Dedifferentiated amniotic fluid mesenchymal stem cell (primary cell): ENCODE results near the gene GPC6.

ENCODE experiments used
- DNase-seq: peaks from one replicate; pipeline ENCODE4 v3.0.0-alpha.2; 2016; ENCODE audit errors: extremely low spot score

The GPC6 gene

DNA sequence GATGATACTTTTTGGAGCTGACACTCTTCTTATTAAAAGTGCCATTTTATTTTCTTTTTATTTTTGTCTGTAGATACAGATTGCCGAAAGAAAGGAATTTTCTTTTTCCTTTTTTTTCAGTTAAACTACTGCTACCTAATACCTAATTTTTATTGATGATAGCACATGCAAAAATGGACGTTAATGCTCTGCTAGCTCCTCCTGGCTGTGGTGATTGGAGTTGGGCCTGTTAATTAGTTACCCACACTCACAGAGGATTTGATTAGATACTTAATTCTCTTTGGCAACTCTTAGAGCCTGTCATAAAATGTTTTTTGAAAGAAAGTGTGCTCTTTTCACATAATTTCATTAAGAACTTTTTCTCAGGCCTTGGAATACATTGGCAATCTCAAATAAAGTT, 886.1 kb downstream of the GPC6 start:
- DNase-seq = no peak

- DNase-seq = no peak
Measured at GRCh38 chr13:94113245-94113644, 886.6 kb downstream of the GPC6 start.

DNA sequence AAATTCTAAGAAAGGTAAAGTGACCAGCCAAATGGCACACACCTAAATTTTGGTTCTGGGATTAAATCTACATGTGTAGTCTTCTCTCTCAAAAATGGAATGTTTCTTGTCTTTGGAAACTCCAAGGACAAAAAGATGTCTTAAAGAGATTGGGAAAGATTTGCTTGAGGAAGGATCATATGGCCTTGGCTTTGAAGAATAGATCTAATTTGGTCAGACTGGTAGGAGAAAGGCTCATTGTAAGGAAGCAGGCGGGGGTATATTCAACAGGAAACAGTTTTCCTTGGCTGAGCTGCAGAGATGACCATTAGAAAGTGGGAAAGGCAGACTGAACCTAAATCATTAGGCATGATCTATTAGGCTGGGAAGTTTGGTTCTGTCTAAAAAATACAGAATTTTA, 887.6 kb downstream of the GPC6 start:
- DNase-seq = no peak

- no peak for DNase-seq
Measured at GRCh38 chr13:94115054-94115453, 888.4 kb downstream of the GPC6 start.

DNA sequence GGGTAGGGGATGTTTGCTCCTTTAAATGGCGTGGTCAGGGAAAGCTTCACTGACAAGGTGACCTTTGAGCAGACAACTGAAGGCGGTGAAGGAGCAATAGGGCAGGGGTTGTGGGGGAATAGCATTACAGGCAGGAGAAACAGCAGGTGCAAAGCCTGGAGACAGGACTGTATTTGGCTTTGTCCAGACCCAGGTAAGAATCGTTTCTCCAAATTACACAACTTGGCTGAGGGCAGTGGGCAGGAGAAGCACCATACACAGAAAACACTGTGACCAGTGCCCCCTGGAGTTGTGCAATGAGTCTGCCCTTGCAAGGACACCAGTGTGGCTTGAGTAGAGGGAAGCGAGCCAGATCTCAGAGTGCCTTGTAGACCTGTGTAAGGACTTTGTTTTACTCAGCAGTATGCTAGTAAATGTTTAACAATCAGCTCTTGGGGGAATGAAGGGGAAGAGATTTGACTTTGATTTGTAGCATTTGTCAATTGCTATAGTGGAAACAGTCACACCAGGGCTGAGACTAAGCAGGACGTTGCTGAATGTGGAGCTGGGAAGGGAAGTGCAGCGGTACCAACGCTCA, 892.8 kb downstream of the GPC6 start:
- no peak for DNase-seq

DNA sequence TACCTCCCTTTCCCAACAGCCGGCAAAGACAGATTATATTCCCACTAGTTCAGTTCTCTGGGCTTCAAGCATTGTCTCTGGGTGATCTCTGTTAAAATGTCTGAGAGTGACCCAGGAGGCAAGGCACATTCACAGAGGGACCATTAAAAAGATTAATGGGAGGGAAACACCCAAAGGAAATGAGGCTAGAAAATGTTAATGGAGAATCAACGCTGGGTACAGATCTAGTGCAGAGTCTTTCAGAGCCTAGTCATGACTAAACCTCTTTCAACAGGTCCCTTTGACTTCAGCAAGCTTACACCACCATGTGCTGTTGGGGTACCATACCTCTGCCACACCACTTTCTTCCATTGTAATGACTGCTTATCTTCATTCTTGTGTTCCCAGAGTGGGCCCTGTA, 894.3 kb downstream of the GPC6 start:
- no peak for DNase-seq

DNA sequence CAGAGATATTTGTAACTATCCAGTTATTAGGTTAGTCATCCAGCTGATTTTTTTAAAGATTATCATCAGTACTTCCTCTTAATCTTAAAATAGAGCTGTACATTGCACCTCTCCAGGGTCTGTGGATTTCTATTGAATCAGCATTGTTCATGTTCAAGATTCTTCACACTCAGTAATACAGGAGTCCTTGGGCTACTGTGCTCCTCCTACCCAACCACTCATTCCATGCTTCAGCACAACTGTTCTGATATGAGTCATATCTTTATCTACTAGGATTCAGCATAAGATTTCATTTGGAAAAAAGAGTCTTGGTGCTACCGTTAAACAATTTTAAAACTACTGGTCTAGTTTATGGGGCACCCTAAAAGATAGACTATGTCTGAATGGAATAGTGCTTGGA, 895.1 kb downstream of the GPC6 start:
- DNase-seq = no peak

GRCh38 chr13:94122300-94122915, 895.8 kb downstream of the GPC6 start:
- no peak for DNase-seq

DNA sequence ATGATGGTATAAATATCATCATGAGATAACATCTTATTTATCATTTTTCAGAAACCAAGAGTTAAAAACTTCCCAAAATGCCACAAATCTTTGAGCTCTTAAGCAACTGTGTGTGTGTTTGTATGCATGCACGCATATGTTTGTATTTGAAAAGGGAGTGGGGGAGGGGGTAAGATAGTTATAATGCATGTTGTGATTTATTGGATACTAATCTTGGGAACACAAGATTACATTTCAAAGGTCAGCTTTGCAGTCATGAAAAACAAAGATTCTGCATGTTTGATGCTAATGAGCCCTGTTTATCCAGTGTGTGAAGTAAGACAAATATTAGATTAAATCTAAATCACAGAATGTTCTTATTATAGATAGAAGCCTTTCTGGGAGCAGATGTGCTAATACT, 897.0 kb downstream of the GPC6 start:
- DNase-seq = no peak

GRCh38 chr13:94128430-94128829, 901.8 kb downstream of the GPC6 start:
- DNase-seq = no peak

GRCh38 chr13:94129490-94129894, 902.9 kb downstream of the GPC6 start:
- no peak for DNase-seq

- DNase-seq = no peak
Measured at GRCh38 chr13:94138831-94139230, 912.2 kb downstream of the GPC6 start.

- DNase-seq = no peak
Measured at GRCh38 chr13:94139393-94139995, 912.9 kb downstream of the GPC6 start.

DNA sequence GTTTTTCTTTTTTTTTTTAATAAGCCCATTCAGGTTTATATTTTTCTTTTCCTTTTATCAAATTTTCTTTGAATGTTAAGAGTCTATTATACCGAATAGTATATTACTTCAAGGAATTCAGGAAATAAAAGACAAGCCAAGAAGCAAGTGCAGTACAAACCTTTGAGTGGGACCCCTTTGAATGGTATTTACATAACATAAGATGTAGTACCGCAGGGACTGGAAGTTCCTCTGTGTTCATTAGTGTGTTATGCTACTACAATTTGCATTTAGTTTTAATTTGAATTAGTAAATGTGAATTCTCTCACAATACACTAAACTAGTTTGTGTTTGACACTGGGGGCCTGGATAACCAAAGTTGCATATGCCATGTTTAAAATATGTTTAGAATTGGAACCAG, 913.4 kb downstream of the GPC6 start:
- DNase-seq = no peak

GRCh38 chr13:94140511-94140910, 913.9 kb downstream of the GPC6 start:
- no peak for DNase-seq

DNA sequence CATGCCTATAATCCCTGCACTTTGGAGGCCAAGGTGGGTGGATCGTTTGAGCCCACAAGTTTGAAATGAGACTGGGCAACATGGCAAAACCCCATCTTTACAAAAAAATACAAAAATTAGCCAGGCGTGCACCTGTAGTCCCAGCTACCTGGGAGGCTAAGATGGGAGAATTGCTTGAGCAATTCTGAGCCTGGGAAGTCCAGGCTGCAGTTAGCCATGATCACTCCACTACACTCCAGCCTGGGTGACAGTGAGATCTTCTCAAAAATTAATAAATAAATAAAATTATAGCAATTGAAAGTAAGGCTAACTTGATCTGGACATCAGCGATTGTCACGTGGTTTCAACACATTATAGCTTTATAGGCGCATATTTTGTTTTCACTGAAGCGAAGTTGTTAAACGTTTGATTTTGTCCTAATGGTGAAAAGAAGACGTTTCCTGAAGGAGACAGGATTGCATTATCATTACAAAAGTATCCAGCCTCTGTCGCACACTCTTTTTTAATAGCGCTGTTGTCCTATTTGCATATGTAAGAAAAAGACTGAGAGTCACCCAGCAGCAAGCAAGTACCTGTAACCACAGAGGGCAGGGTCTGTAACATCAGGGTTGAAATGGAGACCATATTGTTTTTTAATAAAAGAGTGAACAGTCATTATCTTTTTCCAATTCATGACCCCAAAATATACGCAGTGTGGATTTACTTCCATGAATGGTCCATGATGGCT, 917.2 kb downstream of the GPC6 start:
- DNase-seq = no peak

- no peak for DNase-seq
Measured at GRCh38 chr13:94145966-94146365, 919.4 kb downstream of the GPC6 start.

DNA sequence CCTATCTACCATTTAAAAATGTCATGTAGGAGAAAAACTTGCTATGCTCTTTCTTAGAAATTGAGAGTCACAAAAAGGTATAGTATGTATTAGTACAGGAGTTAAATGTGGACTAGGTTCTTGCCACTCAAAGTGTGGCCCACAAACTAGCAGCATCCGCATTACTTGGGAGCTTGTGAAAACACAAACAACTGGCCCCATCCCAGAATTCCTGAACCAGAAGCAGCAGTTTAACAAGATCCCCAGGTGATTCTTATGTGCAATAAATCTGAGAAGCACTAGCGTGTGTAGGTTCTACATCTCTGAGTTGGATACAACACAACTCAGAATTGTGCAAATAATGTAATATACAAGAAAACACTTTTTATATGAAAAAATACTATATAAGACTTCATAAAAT, 927.0 kb downstream of the GPC6 start:
- DNase-seq = no peak

DNA sequence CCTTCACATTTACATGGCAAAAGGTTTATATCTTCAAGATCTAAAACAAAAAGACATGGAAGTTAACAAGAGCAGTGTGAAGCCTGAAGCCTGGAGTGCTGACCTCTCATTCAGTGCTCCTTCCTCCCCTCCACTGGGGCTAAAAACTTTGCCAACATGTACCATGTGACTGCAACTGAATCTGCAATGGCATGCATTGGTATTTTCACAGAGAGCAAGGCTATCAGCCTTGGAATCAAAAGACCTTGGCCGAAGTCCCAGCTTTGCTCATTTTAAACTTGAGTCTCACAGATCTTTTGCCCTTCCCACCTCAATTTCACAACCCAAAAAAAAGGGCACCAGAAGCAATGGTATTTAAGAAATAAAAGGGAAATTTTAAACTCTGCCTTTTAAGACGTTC, 927.8 kb downstream of the GPC6 start:
- peak; percentile 58 for DNase-seq

- no peak for DNase-seq
Measured at GRCh38 chr13:94157705-94158218, 931.2 kb downstream of the GPC6 start.

GRCh38 chr13:94160875-94161274, 934.3 kb downstream of the GPC6 start:
- no peak for DNase-seq

DNA sequence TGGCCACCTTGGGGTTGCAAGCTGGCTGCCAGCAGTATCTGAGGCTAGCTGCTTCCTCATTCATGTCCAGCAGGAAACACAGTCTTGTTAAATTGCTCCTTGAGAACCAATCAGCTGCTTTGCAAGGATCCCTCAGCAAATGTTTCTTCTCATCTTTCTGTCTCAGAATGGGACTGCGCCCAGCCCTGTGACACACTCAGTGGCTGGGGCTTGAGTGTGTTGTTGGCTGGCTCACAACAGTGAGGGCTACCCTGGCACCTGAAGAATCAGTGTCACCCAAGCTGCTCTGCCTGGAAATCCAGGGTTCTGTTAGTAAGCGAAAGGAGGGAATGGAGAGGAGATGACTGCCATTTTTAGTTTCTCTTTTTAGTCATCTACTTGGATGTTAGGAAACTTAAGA, 935.7 kb downstream of the GPC6 start:
- no peak for DNase-seq

DNA sequence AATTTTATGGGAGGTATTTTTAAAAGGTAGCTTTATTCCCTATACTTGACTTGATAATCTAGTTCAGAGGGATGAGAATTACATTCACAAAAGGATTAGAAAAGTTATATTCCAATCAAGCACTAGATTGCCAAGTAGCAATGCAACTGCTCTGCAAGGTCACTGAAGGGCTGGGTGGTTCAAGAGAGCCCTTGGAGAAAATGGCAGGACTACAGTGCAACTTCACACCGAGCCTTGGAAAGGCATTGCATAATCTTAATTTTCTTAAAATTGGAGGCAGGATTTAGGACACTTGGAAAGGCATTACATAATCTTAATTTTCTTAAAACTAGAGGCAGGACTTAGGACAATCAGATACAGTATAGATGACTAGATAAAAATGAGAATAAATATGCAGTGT, 936.9 kb downstream of the GPC6 start:
- DNase-seq = no peak
